H9 (cell line): ENCODE results near the gene SLC35A1. TPM values are rescaled to one million over a fixed set of nuclear protein-coding genes. Genes with fewer than 3 reads are reported as not detected.

ENCODE experiments used
- DNase-seq: peaks from one replicate; pipeline ENCODE4 v3.0.0-alpha.2; 2017
- H2AFZ ChIP-seq: one replicate; pipeline ENCODE4 v1.6.1; 2013; ENCODE audit warnings: mild to moderate bottlenecking, low read length, control low read depth, moderate library complexity
- H2AK5ac ChIP-seq: 2 replicates; pipeline ENCODE4 v1.6.1; 2013; ENCODE audit warnings: low read length, control low read depth, mixed read lengths; ENCODE audit not compliant: insufficient read length
- H2BK120ac ChIP-seq: one replicate; pipeline ENCODE4 v1.6.1; 2013; ENCODE audit warnings: low read depth, mild to moderate bottlenecking, low read length, control low read depth, inconsistent platforms; ENCODE audit not compliant: poor library complexity, severe bottlenecking
- H2BK12ac ChIP-seq: 2 replicates; pipeline ENCODE4 v1.6.1; 2013; ENCODE audit warnings: low read length, control low read depth, mixed read lengths, low read depth; ENCODE audit not compliant: insufficient read length
- H2BK15ac ChIP-seq: 2 replicates; pipeline ENCODE4 v1.6.1; 2013; ENCODE audit warnings: low read depth, low read length, control low read depth
- H2BK20ac ChIP-seq: one replicate; pipeline ENCODE4 v1.6.1; 2013; ENCODE audit warnings: low read depth, mild to moderate bottlenecking, low read length, control low read depth, inconsistent platforms; ENCODE audit not compliant: poor library complexity, severe bottlenecking
- H2BK5ac ChIP-seq: 2 replicates; pipeline ENCODE4 v1.6.1; 2013; ENCODE audit warnings: low read length, control low read depth, mixed read lengths; ENCODE audit not compliant: insufficient read length
- H3K14ac ChIP-seq: 2 replicates; pipeline ENCODE4 v1.6.1; 2013; ENCODE audit warnings: low read length, control low read depth; ENCODE audit not compliant: insufficient read depth
- H3K18ac ChIP-seq: 2 replicates; pipeline ENCODE4 v1.6.1; 2013; ENCODE audit warnings: low read depth, mild to moderate bottlenecking, mixed read lengths, low read length, control low read depth; ENCODE audit not compliant: insufficient read length
- H3K23ac ChIP-seq: 2 replicates; pipeline ENCODE4 v1.6.1; 2013; ENCODE audit warnings: low read length, control low read depth, mixed read lengths, low read depth; ENCODE audit not compliant: insufficient read length
- H3K23me2 ChIP-seq: 2 replicates; pipeline ENCODE4 v1.6.1; 2013; ENCODE audit warnings: low read depth, mild to moderate bottlenecking, mixed read lengths, low read length, control low read depth; ENCODE audit not compliant: insufficient read length, poor library complexity, severe bottlenecking
- H3K27ac ChIP-seq: 2 replicates; pipeline ENCODE4 v1.5.1; 2013; ENCODE audit warnings: low read length, control low read depth, mixed read lengths, low read depth; ENCODE audit not compliant: insufficient read length
- H3K27me3 ChIP-seq: 2 replicates; pipeline ENCODE4 v1.6.1; 2013; ENCODE audit warnings: low read length, control low read depth, inconsistent platforms; ENCODE audit not compliant: insufficient read depth
- H3K4ac ChIP-seq: 2 replicates; pipeline ENCODE4 v1.6.1; 2013; ENCODE audit warnings: low read depth, mild to moderate bottlenecking, control low read depth, inconsistent platforms, low read length, moderate library complexity
- H3K4me1 ChIP-seq: 2 replicates; pipeline ENCODE4 v1.6.1; 2013; ENCODE audit warnings: low read length, control low read depth, inconsistent platforms; ENCODE audit not compliant: insufficient read depth
- H3K4me2 ChIP-seq: 2 replicates; pipeline ENCODE4 v1.6.1; 2013; ENCODE audit warnings: low read length, control low read depth, mixed read lengths; ENCODE audit not compliant: insufficient read length, insufficient read depth
- H3K56ac ChIP-seq: 2 replicates; pipeline ENCODE4 v1.6.1; 2013; ENCODE audit warnings: low read depth, mild to moderate bottlenecking, mixed read lengths, low read length, control low read depth; ENCODE audit not compliant: insufficient read length
- H3K79me1 ChIP-seq: 2 replicates; pipeline ENCODE4 v1.6.1; 2013; ENCODE audit warnings: low read depth, mild to moderate bottlenecking, moderate library complexity, low read length, control low read depth, inconsistent platforms; ENCODE audit not compliant: insufficient read depth, poor library complexity, severe bottlenecking
- H3K79me2 ChIP-seq: 2 replicates; pipeline ENCODE4 v1.6.1; 2013; ENCODE audit warnings: low read length, control low read depth, inconsistent platforms; ENCODE audit not compliant: insufficient read depth
- H3K9ac ChIP-seq: 2 replicates; pipeline ENCODE4 v1.6.1; 2013; ENCODE audit warnings: low read length, control low read depth, mixed read lengths; ENCODE audit not compliant: insufficient read length; ENCODE audit errors: extremely low read depth
- H3K9me3 ChIP-seq: one replicate; pipeline ENCODE4 v1.6.1; 2013; ENCODE audit warnings: low read depth, low read length, inconsistent platforms; ENCODE audit not compliant: control insufficient read depth
- H3T11ph ChIP-seq: one replicate; pipeline ENCODE4 v1.6.1; 2013; ENCODE audit warnings: mild to moderate bottlenecking, low read length, control low read depth, inconsistent platforms
- H4K20me1 ChIP-seq: one replicate; pipeline ENCODE4 v1.6.1; 2013; ENCODE audit not compliant: control insufficient read depth, insufficient read length, insufficient read depth
- H4K5ac ChIP-seq: 2 replicates; pipeline ENCODE4 v1.6.1; 2013; ENCODE audit warnings: low read depth, mild to moderate bottlenecking, mixed read lengths, low read length, control low read depth; ENCODE audit not compliant: insufficient read length
- H4K8ac ChIP-seq: replicated peaks from 2 replicates; pipeline ENCODE4 v1.6.1; 2013; ENCODE audit warnings: low read length, control low read depth, mixed read lengths, low read depth; ENCODE audit not compliant: insufficient read length
- H4K91ac ChIP-seq: 2 replicates; pipeline ENCODE4 v1.6.1; 2013; ENCODE audit warnings: low read depth, mild to moderate bottlenecking, moderate library complexity, mixed read lengths, low read length, control low read depth; ENCODE audit not compliant: insufficient read length
- H3K27ac Mint-ChIP-seq, 3 experiments: 2 replicates in 2 of 3; 3 replicates in 1 of 3; pipeline ENCODE4 v1.8.0; 2020 to 2021; ENCODE audit warnings: mixed read lengths in 3 of 3, mild to moderate bottlenecking in 1 of 3, moderate library complexity in 1 of 3
- H3K27me3 Mint-ChIP-seq: 2 replicates; pipeline ENCODE4 v1.8.0; 2021; ENCODE audit warnings: low read depth, mild to moderate bottlenecking, moderate library complexity, mixed read lengths
- H3K36me3 Mint-ChIP-seq, 3 experiments: 2 replicates in 2 of 3; 3 replicates in 1 of 3; pipeline ENCODE4 v1.8.0; 2020 to 2021; ENCODE audit warnings: low read depth in 3 of 3, mixed read lengths in 3 of 3; ENCODE audit not compliant: insufficient read depth in 1 of 3
- H3K4me1 Mint-ChIP-seq, 2 experiments: 2 replicates each; pipeline ENCODE4 v1.8.0; 2020; ENCODE audit warnings: mixed read lengths in 2 of 2
- H3K4me3 Mint-ChIP-seq, 2 experiments: 2 replicates in 1 of 2; 3 replicates in 1 of 2; pipeline ENCODE4 v1.8.0; 2020 to 2021; ENCODE audit warnings: mild to moderate bottlenecking in 2 of 2, mixed read lengths in 2 of 2, moderate library complexity in 1 of 2
- H3K9me3 Mint-ChIP-seq, 2 experiments: 2 replicates in 1 of 2; 3 replicates in 1 of 2; pipeline ENCODE4 v1.8.0; 2020; ENCODE audit warnings: mild to moderate bottlenecking in 2 of 2, mixed read lengths in 2 of 2, moderate library complexity in 1 of 2
- CTCF ChIP-seq: fragments of 200-600 bp; sonication (generic); conservative IDR thresholded peaks from 3 replicates; pipeline ENCODE4 v1.8.0; 2021; ENCODE audit warnings: antibody characterized with exemption, mild to moderate bottlenecking
- WGBS: extraction: QIAGEN DNeasy Blood & Tissue Kit; methylation state at CpG from one replicate; pipeline ENCODE4 v1.1.7; 2013; ENCODE audit warnings: missing lambda C conversion rate, low lambda C conversion rate, mixed read lengths; ENCODE audit not compliant: insufficient read length; ENCODE audit errors: extremely low coverage; 5-methylcytosine and 5-hydroxymethylcytosine counted together
- total RNA-seq: library from RNA; stranded (reverse); gene quantifications from 2 replicates; pipeline ENCODE4 v1.2.1, GENCODE V29; 2021

Gene SLC35A1
- total RNA-seq, 1 experiment from 2014 or later = 6.1 TPM

DNA sequence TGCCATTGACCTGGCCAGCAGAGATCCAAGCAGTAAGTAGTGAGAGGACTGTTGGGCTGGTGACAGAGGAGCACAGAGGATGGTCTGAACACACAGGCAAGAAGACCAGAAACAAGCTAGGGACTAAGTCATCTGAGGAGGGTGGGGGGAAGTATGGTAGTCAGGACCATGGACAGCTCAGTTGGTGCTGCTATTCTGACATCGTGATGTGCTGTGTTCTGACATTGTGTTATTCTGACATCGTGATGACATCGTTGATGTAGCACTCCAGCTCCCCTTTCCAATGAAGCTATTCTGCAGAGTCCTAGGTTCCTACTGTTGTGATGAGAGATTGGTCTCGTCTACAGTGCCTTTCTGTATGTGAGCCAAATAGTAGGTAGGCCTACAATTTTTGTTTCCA lies 36.3 kb upstream of the SLC35A1 start:
- H2BK5ac ChIP-seq = no peak overlapping the region
- Mint-ChIP-seq H3K27me3 (no peaks in the 10 kb centered on the region; the same call in 1 of the 2 replicates), H3K4me3 (no peak overlapping the region), H3K4me1 (no peaks in the 10 kb centered on the region), H3K27ac (no peak overlapping the region), H3K36me3 (no peaks in the 10 kb centered on the region), H3K9me3 (no peaks in the 10 kb centered on the region; a peak in 1 of 5 replicates)
- no peaks in the 10 kb centered on the region for H3K23me2 ChIP-seq
- no peak overlapping the region for H4K91ac ChIP-seq
- H2BK15ac ChIP-seq = no peak overlapping the region
- no peak overlapping the region for H3K14ac ChIP-seq
- H3T11ph ChIP-seq = no peak overlapping the region
- H3K4me1 ChIP-seq = no peaks in the 10 kb centered on the region
- no peak overlapping the region for H2BK12ac ChIP-seq
- no peak overlapping the region for H2BK20ac ChIP-seq
- H3K79me2 ChIP-seq = no peaks in the 10 kb centered on the region
- H3K9ac ChIP-seq = no peak overlapping the region
- H3K18ac ChIP-seq = no peak overlapping the region
- no peaks in the 10 kb centered on the region for H3K9me3 ChIP-seq
- no peak overlapping the region for H4K5ac ChIP-seq
- TF ChIP-seq CTCF = no peak
- H2AFZ ChIP-seq = no peak overlapping the region
- no CpG with 5 or more reads among the region's 4 CpGs for WGBS
- no peak overlapping the region for H3K27ac ChIP-seq
- H3K4me2 ChIP-seq = no peak overlapping the region
- no peak overlapping the region for H3K23ac ChIP-seq
- H4K8ac ChIP-seq = no peak overlapping the region
- peak; percentile 77 for DNase-seq
- no peak overlapping the region for H2AK5ac ChIP-seq
- H3K4ac ChIP-seq = no peak overlapping the region
- no peak overlapping the region for H3K56ac ChIP-seq
- H3K79me1 ChIP-seq = no peaks in the 10 kb centered on the region
- H2BK120ac ChIP-seq = no peak overlapping the region
- no peaks in the 10 kb centered on the region for H3K27me3 ChIP-seq
- H4K20me1 ChIP-seq = no peaks in the 10 kb centered on the region
